SK-N-SH (cell line): ENCODE measurements around the gene APOC3. TPM values are rescaled to one million over a fixed set of nuclear protein-coding genes. Genes with fewer than 3 reads are reported as not detected.

Source experiments
- CTCF ChIA-PET: fragments of 300-600, 350-600 bp; formaldehyde crosslinking; extraction: SDS; loops from one replicate; lab custom pipeline; 2021; lab: Yijun Ruan, JAX
- POLR2A ChIA-PET: fragments of 350-600 bp; sonication (Branson Sonifier 250); formaldehyde crosslinking; extraction: SDS; loops from one replicate; lab custom pipeline; 2020; ENCODE audit warnings: antibody characterized with exemption, inconsistent platforms; lab: Yijun Ruan, JAX
- DNase-seq: peaks from one replicate; pipeline ENCODE4 v3.0.0; 2012
- H2AFZ ChIP-seq: fragments of 200-600 bp; sonication (generic); 2 replicates; pipeline ENCODE4 v1.8.1; 2016; ENCODE audit warnings: antibody characterized with exemption, mild to moderate bottlenecking, low read depth
- H3F3A ChIP-seq: fragments of 200-600 bp; sonication (generic); replicated peaks from 2 replicates; pipeline ENCODE3; 2016; ENCODE audit warnings: antibody characterized with exemption, mild to moderate bottlenecking; ENCODE audit not compliant: insufficient read depth
- H3K27ac ChIP-seq, 2 experiments: fragments of 200-500 bp in 1 of 2; fragments of 200-600 bp in 1 of 2; sonication (Bioruptor generic) in 1 of 2; sonication (generic), shearing (Covaris generic) in 1 of 2; 2 replicates each; pipeline versions ENCODE4 v1.5.1 to v1.6.1; 2014 to 2016; ENCODE audit warnings: low read depth in 2 of 2, inconsistent platforms in 1 of 2, low read length in 1 of 2, mild to moderate bottlenecking in 1 of 2, mixed read lengths in 1 of 2
- H3K27me3 ChIP-seq: fragments of 200-600 bp; sonication (generic), shearing (Covaris generic); 2 replicates; pipeline ENCODE4 v1.6.1; 2016; ENCODE audit warnings: mixed run types; ENCODE audit not compliant: insufficient read depth
- H3K36me3 ChIP-seq, 2 experiments: fragments of 200-500 bp in 1 of 2; fragments of 200-600 bp in 1 of 2; sonication (Bioruptor generic) in 1 of 2; sonication (generic) in 1 of 2; replicated peaks in 1 of 2; 2 replicates each; pipeline versions ENCODE3 to v1.5.1; 2014 to 2016; ENCODE audit warnings: low read length in 1 of 2, mild to moderate bottlenecking in 1 of 2; ENCODE audit not compliant: insufficient read depth in 2 of 2, control insufficient read depth in 1 of 2
- H3K4me1 ChIP-seq, 2 experiments: fragments of 200-500 bp in 1 of 2; fragments of 200-600 bp in 1 of 2; sonication (Bioruptor generic) in 1 of 2; sonication (generic), shearing (Covaris generic) in 1 of 2; 2 replicates each; pipeline versions ENCODE4 v1.5.1 to v1.6.1; 2014 to 2016; ENCODE audit warnings: low read depth in 1 of 2, low read length in 1 of 2, mixed run types in 1 of 2; ENCODE audit not compliant: insufficient read depth in 2 of 2, control insufficient read depth in 1 of 2
- H3K4me2 ChIP-seq: fragments of 200-600 bp; sonication (generic), shearing (Covaris generic); 2 replicates; pipeline ENCODE4 v1.6.1; 2017; ENCODE audit warnings: mixed run types
- H3K4me3 ChIP-seq, 2 experiments: fragments of 200-500 bp in 1 of 2; fragments of 200-600 bp in 1 of 2; sonication (Bioruptor generic) in 1 of 2; sonication (generic), shearing (Covaris generic) in 1 of 2; 2 replicates each; pipeline versions ENCODE4 v1.5.1 to v1.8.1; 2014 to 2016; ENCODE audit warnings: low read depth in 2 of 2, inconsistent platforms in 1 of 2, low read length in 1 of 2, mild to moderate bottlenecking in 1 of 2, mixed read lengths in 1 of 2, moderate library complexity in 1 of 2
- H3K79me2 ChIP-seq: fragments of 200-600 bp; sonication (generic); 2 replicates; pipeline ENCODE4 v1.8.1; 2017; ENCODE audit warnings: mild to moderate bottlenecking; ENCODE audit not compliant: insufficient read depth
- H3K9ac ChIP-seq: fragments of 200-600 bp; sonication (generic); 2 replicates; pipeline ENCODE4 v1.6.1; 2017; ENCODE audit warnings: mixed run types
- H3K9me2 ChIP-seq: fragments of 200-600 bp; sonication (generic); 2 replicates; pipeline ENCODE4 v1.6.1; 2017; ENCODE audit warnings: mixed run types
- H3K9me3 ChIP-seq: fragments of 200-600 bp; sonication (generic); 2 replicates; pipeline ENCODE4 v1.6.1; 2017; ENCODE audit warnings: mixed run types, mild to moderate bottlenecking, moderate library complexity
- H4K20me1 ChIP-seq: fragments of 200-600 bp; sonication (generic); 2 replicates; pipeline ENCODE4 v1.6.1; 2017; ENCODE audit warnings: mild to moderate bottlenecking, mixed run types; ENCODE audit not compliant: insufficient read depth
- CHD2 ChIP-seq: fragments of 150-350 bp; IDR thresholded peaks from 2 replicates; pipeline ENCODE4 v1.6.1; 2018; ENCODE audit warnings: low read length; ENCODE audit not compliant: partially characterized antibody
- ELF1 ChIP-seq: IDR thresholded peaks from 2 replicates; pipeline ENCODE4 v1.4.0; 2012
- FOSL2 ChIP-seq: IDR thresholded peaks from 2 replicates; pipeline ENCODE4 v1.4.0; 2012; ENCODE audit warnings: low read depth, mild to moderate bottlenecking, moderate library complexity, borderline replicate concordance
- FOXJ3 ChIP-seq: sonication (generic); formaldehyde crosslinking; IDR thresholded peaks from 2 replicates; pipeline ENCODE4 v1.5.1; 2020; ENCODE audit warnings: mild to moderate bottlenecking, missing genetic modification reagents
- FOXM1 ChIP-seq: IDR thresholded peaks from 2 replicates; pipeline ENCODE4 v1.4.0; 2012; ENCODE audit warnings: low read depth, mild to moderate bottlenecking
- GABPA ChIP-seq: IDR thresholded peaks from 2 replicates; pipeline ENCODE4 v1.4.0; 2012; ENCODE audit warnings: low read depth, mild to moderate bottlenecking
- GATA2 ChIP-seq: sonication (generic); formaldehyde crosslinking; IDR thresholded peaks from 2 replicates; pipeline ENCODE4 v1.5.0; 2020; ENCODE audit warnings: mild to moderate bottlenecking, missing genetic modification reagents
- MAX ChIP-seq: IDR thresholded peaks from 2 replicates; pipeline ENCODE4 v1.4.0; 2012; ENCODE audit warnings: low read depth
- MEF2A ChIP-seq: IDR thresholded peaks from 2 replicates; pipeline ENCODE4 v1.4.0; 2012; ENCODE audit warnings: low read depth, borderline replicate concordance
- MXI1 ChIP-seq: IDR thresholded peaks from 2 replicates; pipeline ENCODE4 v1.6.1; 2012; ENCODE audit warnings: mild to moderate bottlenecking, low read depth, low read length, improper control_type of control experiment
- NFIC ChIP-seq: IDR thresholded peaks from 2 replicates; pipeline ENCODE4 v1.4.0; 2012; ENCODE audit warnings: borderline replicate concordance
- NRF1 ChIP-seq: IDR thresholded peaks from 2 replicates; pipeline ENCODE4 v1.6.1; 2012; ENCODE audit warnings: low read depth, mild to moderate bottlenecking, low read length
- POLR2AphosphoS5 ChIP-seq: IDR thresholded peaks from 2 replicates; pipeline ENCODE4 v1.6.1; 2012; ENCODE audit warnings: low read depth, low read length
- RAD21 ChIP-seq: IDR thresholded peaks from 2 replicates; pipeline ENCODE4 v1.6.1; 2012; ENCODE audit warnings: mild to moderate bottlenecking, low read length
- RCOR1 ChIP-seq: fragments of 150-350 bp; IDR thresholded peaks from 2 replicates; pipeline ENCODE4 v1.6.1; 2017; ENCODE audit warnings: antibody characterized with exemption, low read length
- RXRA ChIP-seq: IDR thresholded peaks from 2 replicates; pipeline ENCODE4 v1.4.0; 2012; ENCODE audit warnings: low read depth, mild to moderate bottlenecking, borderline replicate concordance
- SMC3 ChIP-seq: IDR thresholded peaks from 2 replicates; pipeline ENCODE4 v1.6.1; 2012; ENCODE audit warnings: low read depth, low read length, improper control_type of control experiment
- TAF1 ChIP-seq: IDR thresholded peaks from 2 replicates; pipeline ENCODE4 v1.6.1; 2012; ENCODE audit warnings: low read depth, mild to moderate bottlenecking, low read length, moderate library complexity, borderline replicate concordance
- TEAD4 ChIP-seq: IDR thresholded peaks from 2 replicates; pipeline ENCODE4 v1.4.0; 2012; ENCODE audit warnings: mild to moderate bottlenecking, borderline replicate concordance; ENCODE audit not compliant: insufficient read depth
- WGBS: methylation state at CpG from one replicate; pipeline ENCODE4 v1.1.6; 2017; ENCODE audit warnings: low lambda C conversion rate; 5-methylcytosine and 5-hydroxymethylcytosine counted together
- polyA plus RNA-seq, 3 experiments: library from polyadenylated mRNA; depleted of rRNA; stranded (reverse); fragments of >200 nt; gene quantifications; 2 replicates each; pipeline ENCODE4 v1.2.3, GENCODE V29; 2012
- TF ChIP-seq, protein P1 (sequence below): IDR thresholded peaks from 2 replicates; pipeline ENCODE4 v1.6.1; 2012; ENCODE audit warnings: mild to moderate bottlenecking, low read depth, low read length, moderate library complexity
- TF ChIP-seq, protein P2 (sequence below): fragments of 200-600 bp; sonication (generic); IDR thresholded peaks from 2 replicates; pipeline ENCODE4 v1.6.1; 2017; ENCODE audit warnings: antibody characterized with exemption, mild to moderate bottlenecking, moderate library complexity

APOC3 gene
- polyA plus RNA-seq, 1 of the 3 experiments (the other 2 are of a cell fraction): not detected

- WGBS: 48% methylated on average over 15 of the region's 57 CpGs
- ChIA-PET POLR2A (interaction anchor here (0.9 to 1.7 kb wide), 2 partner anchors 22 to 45 kb away, joined by 3 to 9 read pairs; partner anchors contain the start of gene APOA5), CTCF (interaction anchor here (0.5 to 3.1 kb wide), 24 partner anchors 9 to 309 kb away, joined by 3 to 59 read pairs (median 4); partner anchors contain the start of genes APOA4, APOA5, BUD13 and PAFAH1B2)
- peak overlapping the region in 1 of 2 experiments; percentile 23; a peak in 1 of 4 replicates for H3K4me3 ChIP-seq
- peak; percentile 84 for DNase-seq
- H3K79me2 ChIP-seq: no peaks in the 10 kb centered on the region
- no peaks in the 10 kb centered on the region for H3K27me3 ChIP-seq
- H3K27ac ChIP-seq: no peak overlapping the region
- H3K4me2 ChIP-seq: no peak overlapping the region
- H3K9me2 ChIP-seq: no peaks in the 10 kb centered on the region
- no peaks in the 10 kb centered on the region for H3K9me3 ChIP-seq
- peak overlapping the region; percentile 65; the same call in 1 of the 2 replicates for H2AFZ ChIP-seq
- peak; percentile 63 for TF ChIP-seq NFIC
- TF ChIP-seq NRF1: peak; percentile 50
- TF ChIP-seq, protein P1, sequence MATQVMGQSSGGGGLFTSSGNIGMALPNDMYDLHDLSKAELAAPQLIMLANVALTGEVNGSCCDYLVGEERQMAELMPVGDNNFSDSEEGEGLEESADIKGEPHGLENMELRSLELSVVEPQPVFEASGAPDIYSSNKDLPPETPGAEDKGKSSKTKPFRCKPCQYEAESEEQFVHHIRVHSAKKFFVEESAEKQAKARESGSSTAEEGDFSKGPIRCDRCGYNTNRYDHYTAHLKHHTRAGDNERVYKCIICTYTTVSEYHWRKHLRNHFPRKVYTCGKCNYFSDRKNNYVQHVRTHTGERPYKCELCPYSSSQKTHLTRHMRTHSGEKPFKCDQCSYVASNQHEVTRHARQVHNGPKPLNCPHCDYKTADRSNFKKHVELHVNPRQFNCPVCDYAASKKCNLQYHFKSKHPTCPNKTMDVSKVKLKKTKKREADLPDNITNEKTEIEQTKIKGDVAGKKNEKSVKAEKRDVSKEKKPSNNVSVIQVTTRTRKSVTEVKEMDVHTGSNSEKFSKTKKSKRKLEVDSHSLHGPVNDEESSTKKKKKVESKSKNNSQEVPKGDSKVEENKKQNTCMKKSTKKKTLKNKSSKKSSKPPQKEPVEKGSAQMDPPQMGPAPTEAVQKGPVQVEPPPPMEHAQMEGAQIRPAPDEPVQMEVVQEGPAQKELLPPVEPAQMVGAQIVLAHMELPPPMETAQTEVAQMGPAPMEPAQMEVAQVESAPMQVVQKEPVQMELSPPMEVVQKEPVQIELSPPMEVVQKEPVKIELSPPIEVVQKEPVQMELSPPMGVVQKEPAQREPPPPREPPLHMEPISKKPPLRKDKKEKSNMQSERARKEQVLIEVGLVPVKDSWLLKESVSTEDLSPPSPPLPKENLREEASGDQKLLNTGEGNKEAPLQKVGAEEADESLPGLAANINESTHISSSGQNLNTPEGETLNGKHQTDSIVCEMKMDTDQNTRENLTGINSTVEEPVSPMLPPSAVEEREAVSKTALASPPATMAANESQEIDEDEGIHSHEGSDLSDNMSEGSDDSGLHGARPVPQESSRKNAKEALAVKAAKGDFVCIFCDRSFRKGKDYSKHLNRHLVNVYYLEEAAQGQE: no peak
- no peak for TF ChIP-seq FOXM1
- no peak for TF ChIP-seq POLR2AphosphoS5
- peak; percentile 59 for TF ChIP-seq SMC3
- TF ChIP-seq RAD21: peak; percentile 56
- TF ChIP-seq, protein P2, sequence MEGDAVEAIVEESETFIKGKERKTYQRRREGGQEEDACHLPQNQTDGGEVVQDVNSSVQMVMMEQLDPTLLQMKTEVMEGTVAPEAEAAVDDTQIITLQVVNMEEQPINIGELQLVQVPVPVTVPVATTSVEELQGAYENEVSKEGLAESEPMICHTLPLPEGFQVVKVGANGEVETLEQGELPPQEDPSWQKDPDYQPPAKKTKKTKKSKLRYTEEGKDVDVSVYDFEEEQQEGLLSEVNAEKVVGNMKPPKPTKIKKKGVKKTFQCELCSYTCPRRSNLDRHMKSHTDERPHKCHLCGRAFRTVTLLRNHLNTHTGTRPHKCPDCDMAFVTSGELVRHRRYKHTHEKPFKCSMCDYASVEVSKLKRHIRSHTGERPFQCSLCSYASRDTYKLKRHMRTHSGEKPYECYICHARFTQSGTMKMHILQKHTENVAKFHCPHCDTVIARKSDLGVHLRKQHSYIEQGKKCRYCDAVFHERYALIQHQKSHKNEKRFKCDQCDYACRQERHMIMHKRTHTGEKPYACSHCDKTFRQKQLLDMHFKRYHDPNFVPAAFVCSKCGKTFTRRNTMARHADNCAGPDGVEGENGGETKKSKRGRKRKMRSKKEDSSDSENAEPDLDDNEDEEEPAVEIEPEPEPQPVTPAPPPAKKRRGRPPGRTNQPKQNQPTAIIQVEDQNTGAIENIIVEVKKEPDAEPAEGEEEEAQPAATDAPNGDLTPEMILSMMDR: peak; percentile 55
- TF ChIP-seq MAX: peak; percentile 70
- no peaks in the 10 kb centered on the region for H3K36me3 ChIP-seq
- H3K9ac ChIP-seq: no peak overlapping the region
- no peaks in the 10 kb centered on the region for H3F3A ChIP-seq
- no peaks in the 10 kb centered on the region for H4K20me1 ChIP-seq
- peaks cover 0 to 14% of the 10 kb centered on the region in 2 experiments; a peak in 1 of 4 replicates for H3K4me1 ChIP-seq
Observed at GRCh38 chr11:116835791-116836631, 6.3 kb downstream of the APOC3 start.

GRCh38 chr11:116836632-116836991 lies 6.9 kb downstream of the APOC3 start:
- Histone ChIP-seq H3F3A (no peaks in the 10 kb centered on the region), H4K20me1 (no peaks in the 10 kb centered on the region), H2AFZ (no peak overlapping the region), H3K27ac (no peak overlapping the region), H3K36me3 (no peaks in the 10 kb centered on the region), H3K9ac (no peak overlapping the region), H3K4me3 (no peak overlapping the region), H3K9me3 (no peaks in the 10 kb centered on the region), H3K9me2 (no peaks in the 10 kb centered on the region), H3K79me2 (no peaks in the 10 kb centered on the region), H3K4me2 (no peak overlapping the region), H3K4me1 (peaks cover 0 to 16% of the 10 kb centered on the region in 2 experiments; a peak in 1 of 4 replicates), H3K27me3 (no peaks in the 10 kb centered on the region)
- DNase-seq: no peak
- 81% methylated on average over 5 of the region's 7 CpGs for WGBS
- ChIA-PET POLR2A (interaction anchor here (1.7 kb wide), 1 partner anchor 46 kb away, joined by 9 read pairs; the partner anchor contains the start of gene APOA5), CTCF (interaction anchor here (0.7 to 3.1 kb wide), 19 partner anchors 9 to 308 kb away, joined by 3 to 59 read pairs (median 5); partner anchors contain the start of genes APOA4, APOA5, BUD13 and PAFAH1B2)
- no peak for TF ChIP-seq FOXJ3 (CRISPR knock-in tag)
- TF ChIP-seq CHD2: no peak
- TF ChIP-seq FOSL2: no peak
- TF ChIP-seq ELF1: no peak
- no peak for TF ChIP-seq RXRA
- no peak for TF ChIP-seq RAD21
- no peak for TF ChIP-seq SMC3
- TF ChIP-seq GABPA: no peak
- no peak for TF ChIP-seq RCOR1
- no peak for TF ChIP-seq MXI1
- no peak for TF ChIP-seq TEAD4
- no peak for TF ChIP-seq NRF1
- no peak for TF ChIP-seq NFIC
- no peak for TF ChIP-seq GATA2
- TF ChIP-seq TAF1: no peak
- no peak for TF ChIP-seq MEF2A
